GM18505 (cell line): Measurements from ENCODE around the gene MEGF10.

ENCODE experiments used
- ATAC-seq: cut with Tn5 transposase; IDR thresholded peaks from one replicate; pipeline ENCODE4 v1.9.1; 2021; ENCODE audit not compliant: unreplicated experiment
- POLR2A ChIP-seq: IDR thresholded peaks from 4 replicates; pipeline ENCODE4 v1.6.1; 2011; ENCODE audit warnings: borderline replicate concordance; ENCODE audit not compliant: insufficient read depth, insufficient read length; ENCODE audit errors: extremely low read depth

The MEGF10 gene

DNA sequence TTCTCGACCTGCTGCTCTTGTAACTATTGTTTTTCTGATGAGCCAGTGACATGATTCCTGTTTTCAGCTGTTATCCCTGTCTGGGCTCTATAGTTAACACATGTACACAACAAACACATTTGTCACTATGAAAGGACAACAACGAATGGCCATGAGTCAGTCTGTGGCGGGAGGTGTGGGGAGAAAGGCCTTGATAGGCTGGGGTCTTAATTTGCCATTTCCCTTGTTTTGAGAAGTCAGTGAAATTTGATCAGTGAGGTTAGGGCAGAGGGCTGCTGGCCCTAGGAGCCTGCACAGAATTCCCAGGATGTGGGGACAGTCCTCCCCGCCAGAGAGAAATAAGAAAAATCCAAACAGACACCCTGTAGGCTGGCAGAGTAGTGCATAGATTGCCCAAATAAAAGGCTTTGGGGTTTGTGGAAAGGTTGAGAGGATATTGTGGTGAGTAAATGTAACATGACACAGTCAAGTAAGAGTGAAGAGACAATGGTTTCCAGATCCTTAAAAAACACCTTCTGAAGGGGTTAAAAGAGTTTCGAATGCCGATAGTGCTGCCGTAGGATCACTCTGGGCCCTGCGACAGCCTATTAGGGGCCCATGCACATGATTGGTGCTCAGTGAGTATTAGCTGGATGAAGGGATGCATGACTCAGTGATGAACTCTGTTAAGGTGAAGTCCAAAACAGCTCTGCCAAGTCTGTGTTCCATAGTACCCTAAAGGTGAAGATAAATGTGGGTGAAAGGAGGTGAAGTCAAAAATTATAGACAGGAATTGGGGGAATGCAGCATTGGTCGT is 115.9 kb downstream of the MEGF10 start:
- ATAC-seq = no peak
- no peak for TF ChIP-seq POLR2A

- no peak for TF ChIP-seq POLR2A
- ATAC-seq = no peak
Observed at GRCh38 chr5:127409246-127409917, 118.8 kb downstream of the MEGF10 start.

DNA sequence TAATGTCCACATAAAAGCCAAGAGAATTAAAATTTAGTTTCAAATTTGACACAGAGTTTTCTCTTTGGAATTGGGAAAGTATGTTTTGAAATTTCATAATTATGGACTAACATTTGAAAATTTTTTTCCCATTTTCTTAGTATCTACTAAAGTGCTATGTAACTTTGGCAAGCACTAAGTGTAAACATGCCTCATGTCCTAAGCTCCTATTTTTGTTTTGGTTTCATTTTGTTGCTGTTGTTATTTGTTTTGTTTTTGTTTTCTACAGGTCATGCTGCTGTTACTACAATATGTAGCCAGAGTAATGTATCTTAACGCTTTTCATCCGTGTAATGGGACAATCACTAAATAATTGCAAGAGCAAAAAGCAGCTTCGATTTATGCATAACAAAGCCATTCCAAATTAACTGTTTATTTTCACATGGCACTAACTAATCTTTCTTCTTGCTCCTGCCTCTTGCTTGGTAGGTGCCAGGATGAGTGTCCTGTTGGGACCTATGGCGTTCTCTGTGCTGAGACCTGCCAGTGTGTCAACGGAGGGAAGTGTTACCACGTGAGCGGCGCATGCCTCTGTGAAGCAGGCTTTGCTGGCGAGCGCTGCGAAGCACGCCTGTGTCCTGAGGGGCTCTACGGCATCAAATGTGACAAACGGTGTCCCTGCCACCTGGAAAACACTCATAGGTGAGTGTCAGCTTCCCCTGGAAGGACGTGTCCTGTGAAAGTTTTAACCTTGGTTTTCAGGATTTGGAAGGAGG is 119.5 kb downstream of the MEGF10 start:
- TF ChIP-seq POLR2A = no peak
- no peak for ATAC-seq

GRCh38 chr5:127410959-127411358 is 120.4 kb downstream of the MEGF10 start:
- ATAC-seq = peak; percentile 68
- TF ChIP-seq POLR2A = no peak

GRCh38 chr5:127411381-127411780 is 120.8 kb downstream of the MEGF10 start:
- TF ChIP-seq POLR2A = no peak
- ATAC-seq = no peak

DNA sequence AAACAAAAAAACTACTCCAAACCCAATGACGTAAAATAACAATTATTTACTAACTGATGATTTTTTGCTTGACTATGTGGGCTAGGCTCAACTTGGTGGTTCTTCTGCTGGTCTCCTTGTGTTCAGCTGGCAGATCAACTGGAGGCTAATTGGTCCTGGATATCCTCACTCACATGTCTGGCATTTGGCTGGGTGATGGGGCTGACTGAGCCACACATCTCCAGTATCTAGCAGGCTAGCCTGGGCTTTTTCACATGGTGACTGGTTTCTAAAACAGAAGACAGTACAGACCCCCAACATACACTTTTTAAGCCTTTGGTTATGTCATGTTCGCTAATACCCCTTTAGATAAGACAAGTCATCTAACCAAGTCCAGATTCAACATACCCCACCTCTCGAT is 122.1 kb downstream of the MEGF10 start:
- no peak for ATAC-seq
- TF ChIP-seq POLR2A = no peak

GRCh38 chr5:127415034-127415433 is 124.4 kb downstream of the MEGF10 start:
- no peak for TF ChIP-seq POLR2A
- no peak for ATAC-seq

DNA sequence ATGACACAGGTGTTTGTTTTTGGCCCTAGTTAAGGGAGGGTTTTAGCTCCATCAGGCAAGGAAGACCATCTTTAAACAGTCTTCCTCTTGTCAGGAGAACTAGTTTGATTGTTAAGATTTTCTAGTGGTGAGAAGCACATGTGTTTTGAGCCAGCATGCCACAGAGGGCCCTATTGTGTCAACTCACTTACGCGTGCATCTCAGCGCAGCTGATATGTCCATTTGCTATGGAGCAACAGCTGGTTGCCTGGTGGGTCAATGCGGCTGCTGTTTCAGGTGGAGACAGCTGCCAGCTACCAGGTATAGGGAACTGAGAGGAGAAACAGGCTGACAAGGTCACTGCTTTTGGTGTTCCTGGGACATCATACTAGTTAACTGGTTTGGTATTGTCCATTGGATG is 126.3 kb downstream of the MEGF10 start:
- TF ChIP-seq POLR2A = no peak
- ATAC-seq = no peak

- no peak for ATAC-seq
- no peak for TF ChIP-seq POLR2A
Observed at GRCh38 chr5:127417528-127417927, 126.9 kb downstream of the MEGF10 start.

DNA sequence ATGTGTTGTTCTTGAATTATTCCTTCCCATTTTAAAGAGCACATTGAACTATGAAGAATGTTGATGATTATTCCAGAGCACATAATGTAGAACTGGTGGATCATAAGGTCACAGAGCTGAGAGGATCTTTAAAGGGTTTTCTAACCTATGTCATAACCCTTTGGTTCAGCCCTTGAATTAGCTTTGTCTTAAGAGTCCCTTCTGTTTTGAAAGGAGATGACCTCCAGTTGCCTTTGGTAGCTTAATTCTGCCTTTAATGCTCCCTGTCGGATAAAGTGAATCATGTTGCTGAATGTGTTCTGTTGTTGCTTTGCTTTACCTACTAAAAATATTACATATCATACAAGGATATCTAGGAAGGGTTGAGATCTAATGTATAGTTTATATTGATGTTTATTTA is 127.8 kb downstream of the MEGF10 start:
- ATAC-seq = no peak
- no peak for TF ChIP-seq POLR2A

- ATAC-seq = no peak
- no peak for TF ChIP-seq POLR2A
Observed at GRCh38 chr5:127418974-127419682, 128.5 kb downstream of the MEGF10 start.

- no peak for ATAC-seq
- no peak for TF ChIP-seq POLR2A
Observed at GRCh38 chr5:127419683-127420257, 129.2 kb downstream of the MEGF10 start.

- ATAC-seq = no peak
- no peak for TF ChIP-seq POLR2A
Observed at GRCh38 chr5:127420758-127421157, 130.2 kb downstream of the MEGF10 start.
